ENCODE results near the gene CLEC2L.

Gene CLEC2L

DNA sequence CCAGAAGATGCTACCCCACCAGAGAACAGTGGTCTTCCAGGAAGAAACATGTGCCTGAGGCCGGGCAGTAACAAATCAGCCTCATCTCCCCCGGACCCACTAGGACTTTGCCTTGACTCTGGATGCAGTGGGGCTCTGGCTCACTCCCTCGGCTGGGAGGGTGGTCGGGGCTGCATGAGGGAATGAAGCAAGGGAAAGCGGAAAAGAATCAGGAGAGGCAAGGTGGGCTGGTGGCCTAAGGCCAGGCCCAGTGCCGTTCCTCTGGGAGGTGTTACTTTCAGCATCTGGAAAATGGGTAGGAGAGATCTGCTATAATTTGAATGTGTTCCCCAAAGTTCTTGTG is 51.8 kb downstream of the CLEC2L start:
- DNase-seq (ENCODE audit: low spot score), result no peak

DNA sequence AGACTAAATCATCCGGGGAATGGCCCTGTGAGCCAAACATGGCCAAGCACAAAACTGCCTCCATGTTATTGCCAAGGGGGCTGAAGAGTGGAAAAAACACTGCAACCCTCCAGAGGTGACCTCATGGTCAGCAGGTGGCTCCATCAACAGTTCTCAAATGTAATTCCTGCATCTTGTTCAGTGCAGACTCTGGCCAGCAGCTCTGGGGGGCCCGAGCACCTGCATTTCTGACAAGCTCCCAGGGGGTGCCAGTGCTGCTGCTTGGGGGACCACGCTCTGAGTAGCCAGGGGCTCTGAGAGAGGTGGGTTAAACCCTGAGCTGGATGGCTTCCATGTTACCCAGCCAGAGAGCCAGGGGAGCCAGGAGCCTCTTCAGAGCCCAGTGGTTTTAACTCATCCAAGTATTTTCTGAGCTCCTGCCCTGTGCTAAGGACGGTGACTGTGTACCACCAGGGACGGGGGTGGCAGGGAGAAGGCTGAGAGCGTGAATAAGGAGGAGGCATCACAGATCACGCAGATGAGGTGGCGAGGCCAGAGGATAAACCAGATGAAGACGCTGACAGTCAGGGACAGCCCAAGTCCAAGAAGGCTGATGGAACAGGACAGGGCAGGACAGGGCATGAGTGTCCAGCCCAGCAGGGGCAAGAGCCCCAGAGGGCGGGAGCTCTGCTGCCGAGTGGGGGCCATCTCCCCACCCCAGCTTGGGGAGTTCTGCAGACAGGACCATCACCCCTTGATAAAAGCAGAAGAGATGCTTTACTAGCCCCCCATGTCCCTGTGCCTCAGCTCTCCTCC is 52.9 kb downstream of the CLEC2L start:
- no peak for DNase-seq (ENCODE audit: low spot score)

DNA sequence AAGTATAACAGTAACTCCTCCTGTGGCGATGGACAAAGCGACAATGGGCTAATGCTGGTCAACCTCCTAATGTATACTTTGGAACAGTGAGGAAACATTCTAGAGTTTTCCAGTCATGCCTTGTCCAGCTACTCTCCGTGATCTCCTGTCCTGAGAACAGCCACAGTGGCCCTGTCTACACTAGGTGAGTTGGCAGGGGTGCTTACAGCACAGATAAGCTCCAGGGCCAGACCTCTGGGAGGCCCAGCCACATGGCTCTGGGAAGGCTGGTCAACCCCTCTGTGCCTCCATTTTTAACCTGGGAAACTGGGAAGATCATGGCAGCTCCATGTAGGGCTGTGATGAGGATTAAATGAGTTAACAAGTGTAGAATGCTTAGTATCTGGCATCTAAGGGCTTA is 57.0 kb downstream of the CLEC2L start:
- DNase-seq (ENCODE audit: low spot score), result no peak

DNA sequence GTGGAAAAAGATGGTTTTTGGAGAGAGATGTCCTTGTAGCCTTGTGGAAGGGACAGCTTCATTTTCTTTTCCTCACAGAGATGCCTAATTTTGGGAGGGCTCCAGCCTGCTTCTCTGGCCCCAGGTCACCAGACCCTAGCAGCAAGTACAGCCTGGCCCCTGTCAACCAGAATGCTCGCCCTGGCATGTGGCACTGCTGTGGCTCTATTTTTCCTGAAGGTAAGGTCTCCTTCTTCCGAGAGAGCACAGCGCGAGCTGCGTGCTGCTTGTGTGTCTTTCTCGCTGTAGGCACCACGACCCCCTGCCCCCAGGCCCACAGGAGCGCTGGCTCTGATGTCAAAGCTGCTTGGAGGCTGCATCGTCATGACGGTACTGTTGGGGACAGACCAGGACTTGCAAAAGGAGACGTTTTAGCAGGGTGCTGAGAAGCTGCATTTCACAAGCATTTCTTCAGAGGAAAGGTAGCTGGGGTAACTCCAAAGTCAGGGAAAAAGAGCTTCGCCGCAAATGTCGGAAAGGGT is 58.7 kb downstream of the CLEC2L start:
- DNase-seq (ENCODE audit: low spot score), result no peak

DNA sequence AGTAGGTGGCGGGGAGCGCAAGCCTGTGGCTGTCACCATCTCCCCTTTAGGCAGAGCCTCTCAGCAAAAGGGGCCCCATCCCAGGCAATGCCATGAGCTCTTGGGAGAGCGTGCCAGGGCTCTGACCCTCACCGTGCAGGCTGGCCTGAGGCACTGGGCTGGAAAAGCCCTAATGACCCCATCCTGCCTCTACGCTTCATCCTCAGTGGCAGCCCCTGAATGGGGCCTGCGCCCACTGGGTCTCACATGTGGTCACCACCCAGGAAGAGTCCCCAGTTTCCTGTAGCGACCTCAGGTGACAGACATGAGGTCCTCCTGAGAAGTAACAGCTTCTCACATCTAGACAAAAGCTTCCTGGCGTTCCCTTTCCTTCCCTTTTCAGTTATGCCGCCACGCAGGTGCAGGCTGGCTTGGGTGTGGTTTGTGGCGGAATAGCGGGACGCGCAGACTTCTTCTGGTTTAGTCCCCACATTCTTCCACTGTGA is 59.2 kb downstream of the CLEC2L start:
- no peak for DNase-seq (ENCODE audit: low spot score)

DNA sequence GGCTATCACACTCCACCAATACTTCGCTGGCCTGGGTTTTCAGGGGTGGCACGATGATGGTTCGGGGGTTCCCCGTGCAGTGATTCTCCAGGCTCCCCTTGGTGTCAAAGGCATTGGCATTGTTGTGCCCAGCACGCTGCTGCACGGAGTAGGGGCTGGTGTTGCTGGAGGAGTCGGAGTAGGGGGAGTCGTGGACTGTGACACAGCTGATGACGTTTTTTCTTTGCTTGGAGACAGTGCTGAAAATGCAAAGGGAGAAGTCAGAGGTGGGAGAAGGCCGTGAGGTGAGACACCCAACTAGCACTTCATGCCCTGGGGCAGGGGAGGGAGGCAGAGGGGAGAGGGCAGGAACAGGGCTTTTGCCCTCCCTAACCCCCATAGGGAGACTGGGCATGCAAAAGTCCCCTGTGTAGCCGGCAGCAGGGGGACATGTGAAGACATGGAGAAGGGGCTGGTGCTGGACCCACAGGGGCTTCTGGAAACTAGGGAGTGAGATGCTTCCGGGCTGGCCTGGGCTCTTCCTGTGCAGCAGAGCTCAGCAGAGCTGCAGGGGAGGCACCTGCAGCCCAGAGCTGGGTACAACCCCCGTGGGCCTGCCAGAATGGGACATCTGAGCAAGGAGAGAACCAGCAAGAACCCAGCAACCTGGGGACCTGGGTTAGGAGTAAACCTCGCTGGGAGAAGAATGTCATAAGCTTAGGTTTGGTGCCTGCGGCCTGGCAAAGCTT is 60.5 kb downstream of the CLEC2L start:
- no peak for DNase-seq (ENCODE audit: low spot score)

DNA sequence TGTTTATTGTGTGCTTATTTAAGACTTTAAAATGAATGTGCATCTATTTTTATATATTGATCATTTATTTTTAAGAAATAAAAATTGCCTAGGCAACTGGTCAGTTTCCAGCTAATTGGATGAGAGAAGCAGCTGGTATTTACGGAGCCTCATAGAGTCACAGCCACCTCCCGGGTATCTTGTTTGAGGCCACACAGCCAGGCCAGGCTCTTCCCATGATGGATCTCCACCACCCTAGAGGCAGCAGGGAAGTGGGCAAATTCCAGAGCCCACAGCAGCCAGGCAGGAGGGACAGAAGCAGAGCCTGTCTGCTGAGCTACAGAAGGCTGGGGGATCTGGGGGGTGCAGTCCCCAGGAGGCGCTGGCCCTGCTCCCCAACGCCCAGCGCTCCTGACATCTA is 61.6 kb downstream of the CLEC2L start:
- no peak for DNase-seq (ENCODE audit: low spot score)

DNA sequence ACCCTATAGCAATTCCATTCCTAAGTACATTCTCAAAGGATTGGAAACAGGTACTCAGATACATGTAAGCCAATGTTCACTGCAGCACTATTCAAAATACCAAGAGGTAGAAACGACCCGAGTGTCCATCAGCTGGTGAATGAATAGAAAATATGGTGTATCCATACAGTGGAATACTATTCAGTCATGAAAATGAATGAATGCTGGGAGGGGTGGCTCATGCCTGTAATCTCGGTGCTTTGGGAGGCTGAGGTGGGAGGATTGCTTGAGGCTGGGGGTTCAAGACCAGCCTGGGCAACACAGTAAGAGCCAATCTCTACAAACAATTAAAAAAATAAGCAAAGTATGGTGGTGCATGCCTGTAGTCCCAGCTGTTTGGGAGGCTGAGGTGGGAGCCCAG is 62.8 kb downstream of the CLEC2L start:
- no peak for DNase-seq (ENCODE audit: low spot score)

DNA sequence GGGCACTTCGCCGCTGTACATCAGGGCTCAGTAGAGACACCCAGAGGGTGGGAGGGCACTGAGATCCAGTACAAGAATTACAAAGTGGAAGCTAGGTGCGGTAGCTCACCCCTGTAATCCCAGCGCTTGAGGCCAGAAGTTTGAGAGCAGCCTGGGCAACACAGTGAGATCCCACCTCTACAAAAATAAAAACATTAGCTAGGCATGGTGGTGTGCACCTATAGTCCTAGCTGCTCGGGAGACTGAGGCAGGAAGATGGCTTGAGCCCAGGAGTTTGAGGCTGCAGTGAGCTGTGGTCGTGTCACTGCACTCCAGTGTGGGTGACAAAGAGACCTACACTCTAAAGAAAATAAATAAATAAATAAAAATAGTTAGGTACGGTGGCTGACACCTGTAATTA is 64.0 kb downstream of the CLEC2L start:
- DNase-seq (ENCODE audit: low spot score), result no peak

DNA sequence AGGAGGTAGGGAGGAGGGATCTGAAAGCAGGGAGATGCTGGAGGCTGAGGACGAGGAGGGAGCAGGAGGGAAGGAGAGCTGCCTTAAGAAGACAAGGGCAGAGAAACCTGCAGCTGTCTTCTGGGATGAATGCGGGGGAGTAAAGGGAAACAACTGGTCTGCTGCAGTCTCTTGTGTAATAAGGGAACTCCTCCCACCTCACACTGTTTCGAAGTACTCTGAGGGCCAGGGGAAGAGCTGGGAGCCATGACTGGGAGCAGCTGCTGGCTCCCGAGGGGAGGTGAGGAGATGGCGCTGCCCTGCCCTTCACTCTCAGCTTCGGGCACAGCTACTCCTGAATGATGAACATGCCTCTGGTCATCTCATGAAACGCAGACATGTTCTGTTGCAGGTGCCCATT is 65.1 kb downstream of the CLEC2L start:
- no peak for DNase-seq (ENCODE audit: low spot score)

DNA sequence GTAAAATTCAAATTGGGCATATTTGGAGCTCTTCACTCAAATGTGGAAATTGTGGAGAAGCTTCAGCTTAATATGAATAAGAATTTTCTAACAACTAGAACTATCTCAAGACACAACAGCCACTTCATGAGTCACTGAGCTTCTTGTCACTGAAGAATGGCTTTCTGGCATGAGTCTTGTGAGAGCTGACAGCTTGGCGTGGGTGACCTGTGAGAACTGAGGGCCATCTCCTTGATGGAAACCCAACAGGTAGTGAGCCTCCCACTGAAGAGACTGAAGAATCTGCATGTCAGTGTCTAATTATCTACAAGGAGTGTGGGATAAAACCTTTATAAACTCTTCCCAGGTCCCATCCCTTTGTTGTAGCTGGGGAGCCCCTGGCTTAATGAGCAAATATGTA is 66.0 kb downstream of the CLEC2L start:
- DNase-seq (ENCODE audit: low spot score), result no peak

DNA sequence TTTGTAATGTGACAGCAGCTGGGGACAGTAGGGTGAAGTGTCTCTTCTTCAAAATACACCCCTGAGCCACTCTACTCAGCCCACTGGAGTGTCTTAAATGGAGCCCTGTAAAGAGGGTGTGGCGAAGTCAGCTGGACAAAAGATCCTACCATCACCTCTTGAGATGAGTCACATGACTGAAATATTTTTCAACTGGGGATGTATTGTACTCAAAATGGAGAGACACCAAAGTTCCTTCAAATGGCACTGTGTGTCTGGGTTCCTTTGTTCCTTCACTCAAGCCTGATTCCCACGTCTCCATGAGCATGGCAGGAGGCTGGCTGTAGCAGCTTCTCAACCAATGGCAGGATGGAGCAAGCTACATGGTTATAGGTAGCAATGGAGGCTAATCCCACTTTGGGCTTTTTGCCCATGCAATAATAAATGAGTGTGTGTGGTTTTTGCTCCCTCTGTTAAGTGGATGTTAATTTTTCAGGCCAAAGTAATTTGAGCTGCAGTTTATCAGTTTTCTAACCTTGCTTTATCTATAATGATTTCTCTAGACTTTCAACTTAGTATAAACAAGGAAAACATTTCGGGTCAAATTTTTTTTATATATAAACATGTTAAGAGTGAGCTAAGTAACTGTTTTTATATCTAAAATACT is 68.2 kb downstream of the CLEC2L start:
- no peak for DNase-seq (ENCODE audit: low spot score)

DNA sequence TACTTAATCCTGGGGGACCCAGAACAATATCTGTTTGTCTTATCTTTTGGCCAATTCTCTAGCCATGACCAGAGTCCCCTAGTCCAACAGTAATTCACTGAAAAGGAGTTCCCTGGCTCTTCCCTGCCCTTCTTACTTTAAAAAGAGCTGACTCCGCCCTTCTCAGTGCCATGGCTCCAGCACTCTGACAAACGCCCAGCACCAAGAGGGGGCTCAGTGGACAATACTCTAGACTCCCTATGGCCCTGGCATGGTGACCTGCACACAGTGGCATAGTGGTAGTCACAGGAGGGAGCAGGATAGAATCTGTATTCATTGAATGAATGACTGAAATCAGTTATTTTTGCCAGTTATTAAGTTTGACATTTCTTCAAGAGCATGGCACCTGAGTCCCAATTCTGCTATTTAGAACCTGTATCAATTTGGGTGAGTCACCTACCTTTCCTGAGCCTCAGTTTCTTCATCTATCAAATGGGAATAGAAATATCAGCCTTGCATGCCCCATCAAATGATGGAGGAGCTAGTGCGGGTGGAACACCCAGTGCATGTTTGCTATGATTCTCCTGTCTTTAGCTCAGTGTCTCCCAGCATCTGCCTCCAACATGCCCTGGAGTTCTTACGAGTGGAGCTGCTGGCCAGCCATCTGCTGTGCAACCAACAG is 69.4 kb downstream of the CLEC2L start:
- DNase-seq (ENCODE audit: low spot score), result no peak

DNA sequence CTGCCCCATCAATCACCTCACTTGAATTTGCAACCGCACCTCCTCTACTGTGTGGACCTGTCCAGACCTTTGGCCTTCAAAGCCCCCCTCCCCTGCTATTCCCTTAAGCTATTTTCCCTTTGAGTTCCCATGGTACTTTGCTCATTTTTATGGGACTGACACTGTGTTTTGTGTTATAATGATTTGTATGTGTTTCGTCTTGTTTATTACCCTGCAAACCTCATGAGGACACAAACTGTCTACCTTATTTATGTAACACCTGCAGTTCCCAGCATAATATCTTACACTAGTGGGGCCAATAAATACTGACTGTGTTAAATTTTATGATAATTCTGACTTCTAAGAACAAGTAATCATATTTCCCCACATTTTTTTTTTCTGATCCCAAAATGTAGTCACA is 70.6 kb downstream of the CLEC2L start:
- no peak for DNase-seq (ENCODE audit: low spot score)
